Adipose tissue (tissue), 3 donors: ENCODE measurements around the gene UBR4. TPM values are rescaled to one million over a fixed set of nuclear protein-coding genes. Genes with fewer than 3 reads are reported as not detected.

Source experiments
- H3K27ac ChIP-seq: one replicate; pipeline ENCODE4 v1.5.1; 2013; ENCODE audit warnings: low read depth, low read length
- WGBS, 3 donors: extraction: QIAGEN DNeasy Blood & Tissue Kit; methylation state at CpG; one replicate each; pipeline ENCODE4 v1.1.7; 2013; 5-methylcytosine and 5-hydroxymethylcytosine counted together
- polyA plus RNA-seq, 3 donors: library from polyadenylated mRNA; stranded (reverse); fragments of 200-250 nt; gene quantifications; one replicate each; pipeline ENCODE4 v1.2.3, GENCODE V29; 2013
- donor health status: healthy with polysubstance abuse.
- donor health status: Bipolar disorder and iron deficiency.
- donor health status: healthy.

Gene UBR4
- polyA plus RNA-seq, 3 donors, result 37.3 to 80.4 (median 76.5) TPM

DNA sequence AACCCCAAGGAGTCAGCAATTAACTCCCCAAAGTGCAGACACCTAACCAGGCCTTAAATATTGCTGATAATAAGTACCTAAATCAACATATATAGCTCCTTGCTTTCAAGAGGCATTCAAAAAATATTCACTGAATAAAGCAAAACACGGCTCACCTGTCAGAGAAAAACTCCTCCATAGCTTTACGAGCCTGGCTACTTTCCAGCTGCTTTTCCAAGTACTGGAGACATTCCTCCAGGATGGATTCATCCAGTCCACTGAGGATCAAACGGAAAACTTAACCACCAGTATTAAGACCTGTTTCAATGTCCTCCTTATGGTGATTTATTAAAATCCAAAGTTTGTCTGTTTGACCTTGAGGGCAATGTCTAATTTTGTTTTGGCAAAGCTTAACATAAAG lies 44.6 kb downstream of the UBR4 start:
- H3K27ac ChIP-seq, result no peak overlapping the region
- WGBS, 3 donors, result 68 to 74% (median 69%) methylated on average over 3 of the region's 3 CpGs

DNA sequence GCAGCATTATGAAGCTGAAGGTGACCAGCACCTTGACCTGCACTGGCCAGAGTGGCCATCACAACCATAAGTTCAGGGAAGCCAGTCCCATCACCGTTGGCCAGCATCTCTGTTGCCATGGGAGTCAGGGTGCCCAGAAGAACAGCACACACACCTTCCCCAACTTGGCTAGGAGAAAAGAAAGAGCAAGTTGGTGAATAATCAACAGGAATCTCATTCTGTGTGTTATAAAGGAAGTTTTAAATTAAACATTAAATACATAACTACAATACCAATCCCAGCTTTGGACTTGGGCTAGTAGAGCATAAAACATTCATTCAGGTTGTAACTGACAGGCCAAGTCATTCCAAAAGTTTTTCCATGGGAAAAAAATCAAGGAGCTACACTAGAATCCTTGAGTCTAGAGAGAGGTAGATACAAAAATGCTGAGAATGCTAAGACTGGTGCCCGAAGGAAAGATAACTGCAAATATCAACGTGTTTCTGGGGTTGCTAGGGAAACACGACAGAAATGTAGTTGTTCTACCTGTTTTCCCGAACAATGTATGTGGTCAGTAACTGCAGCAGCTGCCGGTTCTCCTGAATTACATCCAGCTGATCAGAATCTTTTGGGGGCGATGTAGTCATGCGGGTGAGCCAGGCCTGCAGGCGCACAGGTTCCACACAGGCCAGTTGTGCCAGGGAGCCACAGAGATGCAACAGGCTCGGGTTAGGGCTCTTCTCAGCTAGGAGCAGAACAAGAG lies 45.6 kb downstream of the UBR4 start:
- 67 to 86% (median 86%) methylated on average over 10 of the region's 10 CpGs for WGBS, 3 donors
- no peak overlapping the region for H3K27ac ChIP-seq

DNA sequence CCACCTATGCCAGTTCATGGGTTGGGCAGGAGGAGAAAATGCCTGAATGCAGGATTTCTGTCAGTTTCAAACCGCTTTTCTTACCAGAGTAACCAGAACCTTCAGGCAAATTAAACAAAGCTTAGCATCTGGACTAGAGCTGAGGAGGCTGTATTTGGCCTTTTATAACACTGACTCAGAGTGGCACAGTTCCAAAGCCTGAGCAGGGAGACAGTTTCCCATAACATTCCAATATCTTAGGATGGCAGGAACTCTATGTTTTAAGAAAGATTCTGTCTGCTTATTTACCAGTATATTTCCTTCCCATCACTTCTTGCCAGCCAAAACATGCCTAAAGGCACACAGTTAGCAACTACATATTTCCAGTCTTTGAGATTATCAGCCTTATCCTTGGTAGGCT lies 46.8 kb downstream of the UBR4 start:
- WGBS, 3 donors, result 78 to 92% (median 88%) methylated on average over 1 of the region's 1 CpG
- no peak overlapping the region for H3K27ac ChIP-seq

DNA sequence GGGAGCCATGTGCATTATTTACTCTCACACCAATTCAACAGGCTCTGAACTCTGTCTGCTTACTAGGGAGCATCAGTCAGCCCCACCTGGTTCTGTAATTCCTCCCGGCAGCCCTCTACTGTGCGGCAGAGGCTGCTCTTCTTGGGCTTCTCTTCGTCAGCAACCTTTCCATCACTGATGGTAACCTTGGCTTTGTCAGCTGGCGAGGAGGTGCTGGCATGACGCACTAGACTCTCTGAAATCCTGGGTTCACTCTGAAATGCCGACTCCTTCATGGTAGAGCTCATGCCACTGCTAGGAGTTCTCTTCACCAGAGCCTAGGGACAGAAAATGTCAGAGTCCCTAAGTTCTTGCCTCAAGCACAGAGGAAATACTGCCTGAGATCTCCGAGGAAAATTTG lies 49.2 kb downstream of the UBR4 start:
- 93 to 97% (median 97%) methylated on average over 7 of the region's 7 CpGs for WGBS, 3 donors
- no peak overlapping the region for H3K27ac ChIP-seq

DNA sequence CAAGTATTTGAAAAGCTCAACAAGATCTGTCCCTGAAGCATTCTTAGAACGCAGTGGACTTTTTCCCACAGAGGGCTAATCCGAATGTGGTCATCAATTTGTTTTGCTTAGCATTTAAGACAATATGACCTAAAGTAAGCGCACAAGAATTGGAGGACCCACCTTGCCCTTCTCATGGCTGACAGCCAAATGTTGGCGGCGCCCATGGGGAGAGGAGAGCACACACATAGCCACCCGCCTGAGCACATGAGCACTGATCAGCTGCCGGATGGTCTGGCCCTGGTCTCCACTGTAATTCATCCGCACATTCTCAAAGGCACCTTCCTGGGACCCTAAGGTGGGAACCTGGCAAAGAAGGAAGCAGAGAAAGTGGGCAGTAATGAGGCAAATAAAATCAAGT lies 52.4 kb downstream of the UBR4 start:
- WGBS, 3 donors, result 81 to 90% (median 82%) methylated on average over 8 of the region's 8 CpGs
- no peak overlapping the region for H3K27ac ChIP-seq

DNA sequence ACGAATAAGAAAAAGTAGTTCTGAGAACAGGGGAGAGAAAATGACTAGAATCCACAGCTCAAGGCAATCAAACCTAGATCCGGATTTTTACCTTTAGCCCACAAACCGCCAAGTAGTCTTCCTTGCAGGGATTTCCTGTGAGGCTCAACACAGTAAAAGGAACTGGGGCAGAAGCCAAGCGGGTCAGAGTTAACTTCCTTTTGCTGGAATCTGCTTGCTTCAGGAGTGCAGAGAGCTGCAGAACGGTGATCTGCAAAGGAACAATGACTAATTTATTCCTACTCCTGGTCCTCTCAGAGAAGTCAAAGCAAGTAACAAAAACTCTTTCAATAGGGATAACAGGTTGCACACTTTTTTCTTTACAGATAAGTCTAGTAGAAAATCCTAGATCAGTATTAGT lies 53.4 kb downstream of the UBR4 start:
- no peak overlapping the region for H3K27ac ChIP-seq
- WGBS, 3 donors, result 19 to 62% (median 24%) methylated on average over 5 of the region's 5 CpGs

DNA sequence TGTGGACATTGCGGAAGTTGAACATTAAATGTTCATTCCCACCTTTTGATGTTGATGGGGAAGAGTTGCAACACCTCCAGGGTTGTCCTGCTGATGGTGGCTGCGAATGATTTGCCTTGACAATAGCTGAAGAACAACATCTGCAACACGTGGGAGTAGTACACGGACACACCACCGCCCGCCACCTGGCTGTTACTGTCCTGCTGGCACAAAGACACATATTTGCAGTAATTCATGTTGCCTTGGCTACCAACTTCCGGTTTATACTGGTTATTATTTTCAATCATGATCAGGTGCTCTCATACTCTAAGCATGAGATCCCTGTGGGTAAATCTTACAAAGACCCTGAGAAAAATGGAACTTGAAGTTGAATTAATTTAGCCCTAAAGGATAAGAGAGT lies 55.2 kb downstream of the UBR4 start:
- H3K27ac ChIP-seq, result no peak overlapping the region
- 82 to 84% (median 83%) methylated on average over 7 of the region's 7 CpGs for whole genome bisulfite sequencing, 3 donors

DNA sequence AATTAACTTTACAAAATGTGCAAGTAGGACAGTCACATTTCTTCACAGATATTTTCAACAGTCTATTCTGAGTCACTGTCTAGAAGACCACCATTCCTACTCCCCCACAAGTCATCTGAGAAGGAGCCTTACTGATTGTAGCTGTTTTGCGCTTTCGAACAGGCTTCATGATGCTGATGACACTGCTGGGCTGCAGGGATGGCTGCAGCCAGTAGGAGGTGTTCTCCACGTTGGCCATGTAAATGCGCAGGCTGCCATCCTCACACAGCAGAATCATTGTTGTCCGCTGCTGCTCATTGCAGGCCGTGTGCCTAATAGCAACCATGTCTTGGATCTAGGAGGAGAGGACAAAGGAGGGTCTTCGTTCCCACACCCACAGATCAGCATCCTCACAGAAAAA lies 56.9 kb downstream of the UBR4 start:
- WGBS, 3 donors, result 92 to 98% (median 93%) methylated on average over 7 of the region's 7 CpGs
- no peak overlapping the region for H3K27ac ChIP-seq

DNA sequence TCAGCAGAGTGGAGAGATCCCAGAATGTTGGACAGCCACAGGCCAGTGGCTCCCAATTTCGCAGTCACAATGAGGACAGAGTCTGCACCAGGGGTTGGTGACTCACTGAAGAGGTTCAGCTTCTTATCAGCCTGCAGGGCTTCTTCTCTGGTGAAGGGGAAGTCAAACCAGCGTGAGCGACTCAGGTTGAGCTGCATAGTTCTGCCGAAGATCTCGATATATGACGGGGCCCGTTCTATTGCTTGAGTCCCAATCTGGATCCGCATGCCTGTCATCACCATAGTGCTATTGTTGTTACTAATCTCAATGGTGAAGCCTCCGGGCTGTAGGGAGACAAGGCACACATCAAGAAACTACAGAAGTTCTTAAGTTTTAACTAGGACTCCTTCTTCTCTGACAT lies 58.5 kb downstream of the UBR4 start:
- 85 to 96% (median 89%) methylated on average over 9 of the region's 9 CpGs for WGBS, 3 donors
- no peak overlapping the region for H3K27ac ChIP-seq

DNA sequence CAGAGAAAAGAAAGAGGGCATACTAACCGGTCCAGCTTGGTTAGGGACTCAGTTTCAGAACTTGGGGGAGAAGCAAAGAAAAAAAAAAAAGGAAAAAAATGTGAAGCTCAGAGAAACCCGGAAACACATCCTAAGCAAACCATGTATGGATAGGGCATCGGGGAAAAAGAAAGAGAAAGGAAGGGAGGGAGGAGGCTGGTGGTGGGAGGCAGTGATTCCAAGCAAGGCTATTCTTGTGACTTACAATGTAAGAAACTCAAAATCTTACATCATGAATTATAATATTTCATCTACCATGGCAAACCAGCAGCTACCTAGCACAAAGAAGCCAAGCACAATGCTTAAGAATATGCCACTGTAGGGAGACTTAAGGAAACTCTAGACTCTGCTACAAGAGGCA lies 60.3 kb downstream of the UBR4 start:
- WGBS, 3 donors, result 87 to 89% (median 88%) methylated on average over 3 of the region's 3 CpGs
- H3K27ac ChIP-seq, result no peak overlapping the region

DNA sequence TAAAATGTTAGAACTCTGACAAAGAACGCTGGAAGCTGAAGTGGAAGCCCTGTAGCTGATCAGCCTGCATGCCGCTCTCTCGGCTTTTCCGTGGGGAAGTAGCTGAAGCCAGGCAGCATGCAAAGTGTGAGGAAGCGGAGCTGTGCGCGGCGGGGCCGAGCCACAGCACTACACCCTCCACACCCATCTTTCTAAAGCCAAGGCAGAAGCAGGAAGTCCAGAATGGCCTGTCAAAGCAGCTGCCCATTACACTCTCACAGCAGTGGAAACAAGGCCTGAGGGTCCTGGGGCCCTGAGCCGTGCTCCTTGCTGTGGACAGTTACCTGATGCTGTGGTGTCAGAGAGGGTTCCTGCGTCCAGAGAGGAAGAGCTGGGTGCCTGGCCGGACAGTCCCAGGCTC lies 69.6 kb downstream of the UBR4 start:
- WGBS, 3 donors, result 67 to 70% (median 70%) methylated on average over 12 of the region's 12 CpGs
- no peak overlapping the region for H3K27ac ChIP-seq

DNA sequence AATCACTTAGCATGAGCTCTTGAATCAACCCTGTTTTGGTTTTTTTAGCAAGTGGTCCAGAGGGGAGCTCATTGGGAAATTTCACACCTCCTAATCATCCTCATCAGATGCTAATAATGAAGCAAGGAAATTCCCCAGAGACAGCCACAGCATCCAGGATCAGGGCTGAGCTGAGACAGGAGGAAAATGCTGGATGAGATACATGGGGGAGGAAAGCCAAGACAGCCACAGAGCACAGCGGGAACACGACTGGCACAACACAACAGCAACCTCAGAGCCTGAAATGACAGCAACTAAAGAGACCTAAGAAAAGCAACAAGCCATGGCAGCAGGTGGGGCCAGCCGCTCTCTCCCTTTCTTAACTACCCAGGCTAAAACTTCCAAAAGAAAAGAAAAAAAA lies 70.4 kb downstream of the UBR4 start:
- 61 to 77% (median 75%) methylated on average over 3 of the region's 3 CpGs for WGBS, 3 donors
- no peak overlapping the region for H3K27ac ChIP-seq

DNA sequence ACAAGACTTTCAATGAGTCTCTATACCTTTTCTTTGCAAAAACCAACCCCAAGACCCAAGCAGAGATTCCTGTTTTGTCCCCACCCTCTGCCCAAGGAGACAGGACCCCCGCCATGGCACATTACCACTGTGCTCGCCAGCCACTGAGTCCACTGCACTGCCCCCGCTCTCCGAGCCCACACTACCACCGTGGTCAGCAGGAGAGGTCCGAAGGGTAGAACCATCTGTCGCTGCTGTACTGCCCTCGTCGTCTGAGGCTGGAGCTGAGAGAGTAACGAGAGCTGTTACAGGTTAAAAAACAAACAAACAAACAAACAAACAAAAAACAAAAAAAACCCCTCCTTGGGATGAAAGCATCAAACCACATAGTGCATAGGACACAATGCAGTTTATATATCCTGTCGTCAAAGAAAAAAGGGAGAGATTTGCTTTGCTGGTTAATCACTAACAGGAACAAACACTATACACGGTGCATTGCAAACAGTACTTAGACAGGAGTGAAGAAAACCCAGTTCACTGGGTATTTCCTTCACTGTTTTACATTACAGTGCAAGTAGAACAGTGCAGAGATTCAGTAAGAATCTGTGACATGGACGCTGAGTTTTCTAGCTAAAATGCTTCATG lies 71.0 kb downstream of the UBR4 start:
- 57 to 87% (median 79%) methylated on average over 13 of the region's 13 CpGs for WGBS, 3 donors
- H3K27ac ChIP-seq, result no peak overlapping the region

DNA sequence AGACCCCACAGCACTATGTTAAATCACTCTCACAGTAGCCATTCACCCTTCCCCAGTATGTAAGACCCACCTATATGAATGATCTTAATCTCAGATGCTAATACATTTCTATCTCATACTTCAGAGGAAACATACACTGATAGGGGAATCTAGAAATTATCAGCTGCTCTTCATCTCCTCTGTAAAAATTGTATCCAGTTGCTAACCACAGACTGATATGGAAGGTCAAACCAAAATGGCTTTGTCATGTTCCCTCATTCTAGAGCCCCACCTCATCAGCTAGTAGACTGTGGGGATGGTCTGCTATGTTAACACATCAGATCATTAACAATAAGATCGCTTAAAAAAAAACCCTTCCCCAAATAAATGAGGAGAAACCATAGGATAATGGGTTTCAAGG lies 71.7 kb downstream of the UBR4 start:
- 94 to 97% (median 96%) methylated on average over 1 of the region's 1 CpG for WGBS, 3 donors
- no peak overlapping the region for H3K27ac ChIP-seq

DNA sequence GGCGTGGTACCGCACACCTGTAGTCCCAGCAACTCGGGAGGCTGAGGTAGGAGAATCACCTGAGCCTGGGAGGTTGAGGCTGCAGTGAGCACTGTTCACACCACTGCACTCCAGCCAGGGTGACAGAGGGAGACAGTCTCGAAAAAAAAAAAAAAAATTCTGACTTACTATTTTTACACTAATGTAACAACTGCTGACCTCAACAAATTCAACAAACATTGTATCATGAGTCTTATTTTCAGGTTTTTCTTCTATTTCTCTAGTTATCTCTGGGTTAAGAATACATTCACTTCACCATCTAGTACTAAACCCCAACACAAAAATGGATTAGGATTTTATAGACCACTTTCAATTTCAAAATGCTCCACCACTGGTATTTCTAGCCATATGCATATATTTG lies 72.9 kb downstream of the UBR4 start:
- WGBS, 3 donors, result 92 to 97% (median 97%) methylated on average over 4 of the region's 4 CpGs
- H3K27ac ChIP-seq, result no peak overlapping the region

DNA sequence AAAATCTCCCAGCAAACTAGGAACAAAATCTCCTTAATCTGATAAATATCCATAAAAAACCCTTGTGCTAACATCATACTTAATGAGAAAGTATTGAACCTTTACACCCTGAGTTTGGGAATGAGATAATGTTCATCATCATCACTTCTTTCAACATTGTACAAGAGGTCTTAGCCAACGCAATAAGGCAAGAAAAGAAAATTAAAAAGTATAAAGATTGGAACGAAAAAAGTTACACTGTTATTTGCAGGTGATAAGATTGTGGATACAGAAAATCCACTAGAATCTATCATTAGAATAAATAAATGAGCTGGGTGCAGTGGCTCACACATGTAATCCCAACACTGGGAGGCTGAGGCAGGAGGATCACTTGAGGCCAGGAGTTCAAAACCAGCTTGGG lies 76.7 kb downstream of the UBR4 start:
- 98 to 100% (median 98%) methylated on average over 2 of the region's 2 CpGs for WGBS, 3 donors

DNA sequence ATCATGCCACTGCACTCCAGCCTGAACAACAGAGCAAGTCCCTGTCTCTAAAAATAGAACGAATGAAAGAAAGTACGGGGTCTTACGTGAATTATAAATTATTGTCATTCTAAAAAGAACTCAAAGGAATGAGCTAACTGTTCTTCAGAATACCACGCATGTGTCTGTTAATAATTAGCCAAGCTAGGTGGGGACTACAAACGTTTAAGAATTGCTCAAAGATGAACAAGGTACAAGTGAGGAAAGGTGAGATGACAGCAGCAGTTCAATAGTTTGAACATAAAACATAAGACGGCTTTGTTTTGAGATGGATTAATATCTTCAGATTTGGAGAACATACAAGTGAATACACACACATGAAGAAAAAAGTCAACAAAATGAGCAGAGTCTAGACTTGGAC lies 79.6 kb downstream of the UBR4 start:
- no peak overlapping the region for H3K27ac ChIP-seq
- WGBS, 3 donors, result 67 to 94% (median 84%) methylated on average over 6 of the region's 6 CpGs

More for the DNA sequence above, 76.7 kb downstream of the UBR4 start:
- no peak overlapping the region for H3K27ac ChIP-seq

DNA sequence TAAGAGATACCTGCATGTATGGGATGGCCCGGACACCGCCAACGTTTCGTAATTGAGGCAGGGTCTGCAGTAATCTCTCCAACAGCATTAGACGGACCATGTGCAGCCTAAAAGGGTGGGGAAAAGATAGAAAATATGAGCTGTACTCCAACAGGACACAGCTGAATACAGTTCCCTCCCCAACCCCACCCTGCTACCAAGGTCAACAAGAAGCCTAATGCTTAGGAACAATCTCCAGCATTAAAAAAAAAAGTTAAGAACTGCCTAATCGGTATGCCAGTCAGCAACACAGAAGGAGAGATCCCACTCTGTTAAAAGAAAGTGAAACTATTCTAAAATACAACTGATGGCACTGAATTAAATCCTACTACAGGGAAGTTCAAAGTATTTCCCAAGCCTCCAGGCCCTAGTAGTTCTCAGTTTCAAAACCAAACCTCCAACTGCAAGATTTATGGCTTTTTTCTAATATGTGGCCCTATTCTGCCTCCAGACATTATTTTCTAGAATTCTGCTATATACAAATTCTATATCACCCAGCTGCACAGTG lies 81.0 kb downstream of the UBR4 start:
- 73 to 88% (median 79%) methylated on average over 6 of the region's 6 CpGs for WGBS, 3 donors
- no peak overlapping the region for H3K27ac ChIP-seq

DNA sequence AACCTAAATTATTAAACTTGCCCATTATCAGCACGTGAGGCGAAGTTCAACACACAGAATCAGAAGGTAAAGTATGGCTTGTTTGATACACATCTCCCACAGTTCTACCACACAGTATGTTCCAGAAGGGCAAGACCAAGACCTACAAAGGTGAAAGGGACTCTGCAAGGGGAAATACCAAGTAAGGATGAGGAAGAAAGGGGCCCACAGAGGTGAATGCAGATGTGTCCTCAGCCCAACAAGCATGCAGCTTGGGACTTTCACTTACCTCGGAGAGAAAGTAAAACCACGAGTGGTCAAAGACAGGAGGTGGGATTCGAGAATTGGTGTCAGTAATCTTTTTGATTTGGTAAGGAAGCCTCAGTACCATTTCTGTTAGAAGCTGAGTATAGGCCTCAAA lies 85.8 kb downstream of the UBR4 start:
- WGBS, 3 donors, result 53 to 85% (median 73%) methylated on average over 5 of the region's 5 CpGs

DNA sequence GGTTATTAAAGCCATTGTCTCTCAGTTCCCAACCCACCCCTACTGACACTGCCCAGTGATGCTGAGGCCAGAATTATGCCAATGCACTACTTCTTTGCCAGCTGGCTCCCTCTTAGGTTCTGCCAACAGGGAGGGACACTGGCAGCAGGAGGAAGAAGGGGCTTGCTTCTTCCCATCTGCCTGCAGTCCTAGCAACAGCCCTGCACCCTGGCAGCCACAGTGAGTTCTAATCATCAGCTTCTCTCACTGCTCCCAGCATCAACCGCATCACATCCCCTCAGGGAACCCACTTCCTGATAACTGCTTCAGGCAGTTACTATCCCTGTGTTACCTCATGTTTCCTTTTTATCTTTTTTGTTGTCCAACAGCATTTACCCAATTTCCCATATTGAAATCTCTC lies 86.2 kb downstream of the UBR4 start:
- 49 to 80% (median 50%) methylated on average over 1 of the region's 1 CpG for WGBS, 3 donors
- no peak overlapping the region for H3K27ac ChIP-seq

More for the DNA sequence above, 85.8 kb downstream of the UBR4 start:
- no peak overlapping the region for H3K27ac ChIP-seq
